GM12878 (cell line): Measurements from ENCODE around the gene NAA60.

Source experiments
- CHD2 ChIP-seq: IDR thresholded peaks from 2 replicates; pipeline ENCODE4 v1.6.1; 2011; ENCODE audit warnings: low read depth, low read length, improper control_type of control experiment, borderline replicate concordance
- CTCF ChIP-seq, 3 experiments: IDR thresholded peaks in 2 of 3; conservative IDR thresholded peaks in 1 of 3; 2 replicates each; pipeline ENCODE4 v1.5.1; 2011; ENCODE audit warnings: low read depth in 3 of 3, low read length in 3 of 3, mild to moderate bottlenecking in 3 of 3, control low read depth in 2 of 3, moderate library complexity in 2 of 3, inconsistent platforms in 1 of 3, mixed read lengths in 1 of 3; ENCODE audit not compliant: control insufficient read depth in 2 of 3, insufficient read depth in 1 of 3; ENCODE audit errors: extremely low read depth in 1 of 3
- MAX ChIP-seq: IDR thresholded peaks from 2 replicates; pipeline ENCODE4 v1.6.1; 2012; ENCODE audit warnings: low read depth, low read length, improper control_type of control experiment
- NFYB ChIP-seq: IDR thresholded peaks from 2 replicates; pipeline ENCODE4 v1.6.1; 2011; ENCODE audit warnings: low read depth, mild to moderate bottlenecking, low read length, improper control_type of control experiment, moderate library complexity; ENCODE audit not compliant: insufficient read depth
- RAD51 ChIP-seq: fragments of 450-650 bp; IDR thresholded peaks from 2 replicates; pipeline ENCODE4 v1.6.1; 2016; ENCODE audit warnings: moderate library complexity, mild to moderate bottlenecking, inconsistent platforms
- SIN3A ChIP-seq: IDR thresholded peaks from 2 replicates; pipeline ENCODE4 v1.6.1; 2012; ENCODE audit warnings: low read depth, low read length, improper control_type of control experiment
- SIX5 ChIP-seq: IDR thresholded peaks from 2 replicates; pipeline ENCODE4 v1.6.1; 2011; ENCODE audit warnings: mild to moderate bottlenecking, low read depth, low read length, moderate library complexity; ENCODE audit not compliant: severe bottlenecking
- SP1 ChIP-seq: IDR thresholded peaks from one replicate; pipeline ENCODE4 v1.6.1; 2011; ENCODE audit warnings: low read depth, low read length
- USF1 ChIP-seq: IDR thresholded peaks from 2 replicates; pipeline ENCODE4 v1.6.1; 2011; ENCODE audit warnings: borderline replicate concordance, low read depth, mild to moderate bottlenecking, moderate library complexity, mixed read lengths, low read length; ENCODE audit not compliant: insufficient read depth; ENCODE audit errors: extremely low read length
- YY1 ChIP-seq: IDR thresholded peaks from 2 replicates; pipeline ENCODE4 v1.6.1; 2011; ENCODE audit warnings: low read depth, mild to moderate bottlenecking, low read length

- TF ChIP-seq RAD51 (peak; percentile 66), CTCF (IDR thresholded peaks at IDR 0.05 in 2 of 3, conservative IDR thresholded peaks at IDR 0.05 in 1 of 3; ENCODE audit: control insufficient read depth in 2 of 3, extremely low read depth in 1 of 3, insufficient read depth in 1 of 3, low read depth in 3 of 3, low read length in 3 of 3) (no peak), SIX5 (no peak), SP1 (no peak), NFYB (no peak), SIN3A (no peak), MAX (no peak), CHD2 (no peak), YY1 (no peak), USF1 (no peak)
Measured at GRCh38 chr16:3503523-3503922, 60.0 kb downstream of the NAA60 start.
